Measurements from ENCODE around the gene SPOCK2. TPM values are rescaled to one million over a fixed set of nuclear protein-coding genes. Genes with fewer than 3 reads are reported as not detected.

The SPOCK2 gene
- total RNA-seq, 1 donor from 2014 or later = 9.7 TPM

GRCh38 chr10:72107325-72108003, 19.1 kb upstream of the SPOCK2 start:
- H3K4me1 ChIP-seq = peaks cover 0 to 17% of the 10 kb centered on the region in 2 donors
- H3K4me3 ChIP-seq = no peak overlapping the region
- no peaks in the 10 kb centered on the region for H3K9me3 ChIP-seq
- no peaks in the 10 kb centered on the region for H3K27me3 ChIP-seq
- TF ChIP-seq CTCF (IDR thresholded peaks at IDR 0.05) = no peak
- intact Hi-C loops (cut with DNase I) = no loop called here
- H3K36me3 ChIP-seq = peaks cover 3% of the 10 kb centered on the region in 2 donors
- H3K27ac ChIP-seq = no peak overlapping the region
- DNase-seq (ENCODE audit: low spot score in 2 of 2) = no peak

- no peak for DNase-seq (ENCODE audit: low spot score in 2 of 2)
- no peaks in the 10 kb centered on the region for H3K27me3 ChIP-seq
- peaks cover 6 to 9% of the 10 kb centered on the region in 2 donors for H3K36me3 ChIP-seq
- intact Hi-C loops (cut with DNase I) = no loop called here
- no peaks in the 10 kb centered on the region for H3K9me3 ChIP-seq
- no peak overlapping the region for H3K4me3 ChIP-seq
- H3K4me1 ChIP-seq = peaks cover 0 to 17% of the 10 kb centered on the region in 2 donors
- TF ChIP-seq CTCF (IDR thresholded peaks at IDR 0.05) = no peak
- no peak overlapping the region for H3K27ac ChIP-seq
Measured at GRCh38 chr10:72106896-72107295, 18.5 kb upstream of the SPOCK2 start.

DNA sequence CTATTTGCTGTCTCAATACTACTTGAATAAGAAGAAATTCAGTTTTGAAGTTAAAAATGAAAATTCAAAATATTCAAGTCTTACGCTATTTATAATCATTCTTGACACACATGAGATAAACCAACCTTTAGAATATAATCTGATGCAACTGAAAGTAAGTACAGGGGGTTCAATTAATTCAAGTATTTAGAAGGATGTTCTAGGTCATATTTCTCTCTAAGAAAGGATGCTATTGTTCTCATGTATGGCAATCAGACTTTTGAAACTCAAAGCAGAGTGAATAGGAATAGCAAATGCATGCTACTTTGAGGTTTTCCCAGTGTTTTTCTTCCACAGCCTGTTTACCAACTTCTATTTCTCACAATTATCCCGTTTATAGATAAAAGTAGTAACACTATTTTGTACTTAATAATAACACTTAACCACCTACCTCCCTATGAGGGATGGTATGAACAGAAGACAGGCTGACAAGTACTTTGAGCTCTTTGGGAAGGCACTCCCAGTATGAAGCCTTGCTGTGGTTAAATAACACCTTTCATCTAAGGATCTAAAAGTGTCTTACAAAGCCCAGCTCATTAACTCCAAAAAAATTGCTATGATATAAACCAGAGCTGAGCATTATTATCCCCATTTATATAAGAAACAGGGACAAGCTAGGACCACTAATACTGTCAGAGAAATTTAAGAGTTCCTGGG, 18.0 kb upstream of the SPOCK2 start:
- Histone ChIP-seq H3K36me3 (peaks cover 9 to 15% of the 10 kb centered on the region in 2 donors), H3K4me1 (peaks cover 0 to 17% of the 10 kb centered on the region in 2 donors), H3K9me3 (no peaks in the 10 kb centered on the region), H3K27ac (peak overlapping the region in 1 of 2 donors; percentile 43), H3K4me3 (no peak overlapping the region), H3K27me3 (no peaks in the 10 kb centered on the region)
- intact Hi-C loops (cut with DNase I) = no loop called here
- no peak for DNase-seq (ENCODE audit: low spot score in 2 of 2)
- TF ChIP-seq CTCF (IDR thresholded peaks at IDR 0.05) = no peak

DNA sequence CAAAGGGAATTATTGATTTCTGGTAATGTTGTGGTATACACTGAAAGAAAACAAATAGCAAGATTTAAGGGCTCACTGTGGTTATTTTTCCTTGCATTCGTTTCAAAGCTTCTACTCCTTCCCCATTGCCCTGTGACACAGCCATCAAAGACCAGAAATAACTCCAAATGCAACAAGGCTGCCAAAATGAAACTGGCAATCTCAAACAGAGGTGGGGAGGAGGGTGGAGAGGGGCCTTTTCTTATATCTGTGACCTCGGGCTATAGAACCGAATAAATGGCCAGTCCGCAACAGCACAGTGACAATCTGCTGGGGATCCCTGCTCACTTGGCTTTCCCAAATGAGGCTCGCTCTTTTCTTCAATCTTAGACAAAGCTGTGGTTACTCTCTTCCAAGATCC, 17.4 kb upstream of the SPOCK2 start:
- peaks cover 0 to 17% of the 10 kb centered on the region in 2 donors for H3K4me1 ChIP-seq
- intact Hi-C loops (cut with DNase I) = no loop called here
- H3K36me3 ChIP-seq = peaks cover 15 to 21% of the 10 kb centered on the region in 2 donors
- peak overlapping the region; percentile 43 to 72 for H3K27ac ChIP-seq
- H3K9me3 ChIP-seq = no peaks in the 10 kb centered on the region
- no peaks in the 10 kb centered on the region for H3K27me3 ChIP-seq
- no peak for TF ChIP-seq CTCF (IDR thresholded peaks at IDR 0.05)
- DNase-seq (ENCODE audit: low spot score in 2 of 2) = no peak
- H3K4me3 ChIP-seq = no peak overlapping the region

- no peak for TF ChIP-seq CTCF (IDR thresholded peaks at IDR 0.05)
- Histone ChIP-seq H3K9me3 (no peaks in the 10 kb centered on the region), H3K27ac (peak overlapping the region; percentile 43 to 72), H3K27me3 (no peaks in the 10 kb centered on the region), H3K4me1 (peaks cover 0 to 17% of the 10 kb centered on the region in 2 donors), H3K36me3 (peaks cover 20 to 23% of the 10 kb centered on the region in 2 donors), H3K4me3 (no peak overlapping the region)
- no peak for DNase-seq (ENCODE audit: low spot score in 2 of 2)
- intact Hi-C loops (cut with DNase I) = no loop called here
Measured at GRCh38 chr10:72105098-72105475, 16.7 kb upstream of the SPOCK2 start.

Measured in ascending aorta (tissue), 2 donors.